Osteoblast (primary cell): ENCODE data around the gene C1QTNF4. TPM values are rescaled to one million over a fixed set of nuclear protein-coding genes. Genes with fewer than 3 reads are reported as not detected.
A peak's percentile ranks its signal among the peaks of the same experiment; 100 is the strongest.

ENCODE experiments used
- DNase-seq: peaks from one replicate; pipeline ENCODE4 v3.0.0; 2011; ENCODE audit warnings: low spot score, mixed read lengths; ENCODE audit not compliant: insufficient read length; ENCODE audit errors: missing footprints
- H2AFZ ChIP-seq: 2 replicates; pipeline ENCODE4 v1.6.0; 2011; ENCODE audit warnings: mild to moderate bottlenecking, low read length
- H3K27ac ChIP-seq: 2 replicates; pipeline ENCODE4 v1.5.1; 2011; ENCODE audit warnings: mild to moderate bottlenecking, low read depth, low read length, moderate library complexity
- H3K27me3 ChIP-seq: 2 replicates; pipeline ENCODE4 v1.6.0; 2012; ENCODE audit warnings: mild to moderate bottlenecking, control low read depth, inconsistent platforms, low read length, moderate library complexity; ENCODE audit not compliant: insufficient read depth
- H3K36me3 ChIP-seq: 2 replicates; pipeline ENCODE4 v1.5.1; 2011; ENCODE audit warnings: mild to moderate bottlenecking, low read length, control low read depth, moderate library complexity; ENCODE audit not compliant: insufficient read depth
- H3K4me1 ChIP-seq: 2 replicates; pipeline ENCODE4 v1.5.1; 2011; ENCODE audit warnings: mild to moderate bottlenecking, low read length, control low read depth, moderate library complexity; ENCODE audit not compliant: insufficient read depth
- H3K4me2 ChIP-seq: 2 replicates; pipeline ENCODE4 v1.6.0; 2011; ENCODE audit warnings: mild to moderate bottlenecking, low read length; ENCODE audit not compliant: insufficient read depth
- H3K4me3 ChIP-seq: fragments of 200-600 bp; sonication (generic); 3 replicates; pipeline ENCODE4 v1.5.1; 2012; ENCODE audit warnings: mild to moderate bottlenecking, low read length, inconsistent platforms; ENCODE audit not compliant: insufficient read depth
- H3K79me2 ChIP-seq: 2 replicates; pipeline ENCODE4 v1.6.0; 2012; ENCODE audit warnings: mild to moderate bottlenecking, low read length, control low read depth, inconsistent platforms; ENCODE audit not compliant: insufficient read depth
- H3K9me3 ChIP-seq: 2 replicates; pipeline ENCODE4 v1.5.1; 2011; ENCODE audit warnings: low read depth, low read length, control low read depth
- H4K20me1 ChIP-seq: 2 replicates; pipeline ENCODE4 v1.6.0; 2012; ENCODE audit warnings: mild to moderate bottlenecking, low read length, control low read depth; ENCODE audit not compliant: insufficient read depth
- CTCF ChIP-seq: IDR thresholded peaks from 2 replicates; pipeline ENCODE4 v1.5.1; 2011; ENCODE audit warnings: mild to moderate bottlenecking, low read depth, low read length, moderate library complexity; ENCODE audit errors: extremely low read depth
- total RNA-seq: library from RNA; depleted of rRNA; stranded (reverse); fragments of >200 nt; gene quantifications from 2 replicates; pipeline ENCODE4 v1.2.3, GENCODE V29; 2012

Gene C1QTNF4
- total RNA-seq, 1 donor: 0.36 TPM

- Histone ChIP-seq H4K20me1 (peaks cover 4% of the 10 kb centered on the region), H3K36me3 (no peaks in the 10 kb centered on the region), H2AFZ (no peak overlapping the region), H3K79me2 (no peaks in the 10 kb centered on the region), H3K27me3 (peaks cover 55% of the 10 kb centered on the region), H3K4me1 (no peaks in the 10 kb centered on the region), H3K4me2 (peak overlapping the region; percentile 39), H3K27ac (no peak overlapping the region), H3K4me3 (peak overlapping the region; percentile 55), H3K9me3 (no peaks in the 10 kb centered on the region)
- peak; percentile 49 for DNase-seq
- TF ChIP-seq CTCF: no peak
These were observed 698 bp downstream of the C1QTNF4 start for GRCh38 chr11:47593492-47593933.

- Histone ChIP-seq H3K4me1 (no peaks in the 10 kb centered on the region), H3K79me2 (no peaks in the 10 kb centered on the region), H3K27me3 (peaks cover 55% of the 10 kb centered on the region), H3K4me3 (no peak overlapping the region), H3K36me3 (no peaks in the 10 kb centered on the region), H4K20me1 (peaks cover 4% of the 10 kb centered on the region), H3K4me2 (no peak overlapping the region), H3K9me3 (no peaks in the 10 kb centered on the region), H2AFZ (no peak overlapping the region), H3K27ac (no peak overlapping the region)
- TF ChIP-seq CTCF: no peak
- DNase-seq: peak; percentile 25
These were observed 1.2 kb downstream of the C1QTNF4 start for GRCh38 chr11:47592970-47593369.

GRCh38 chr11:47592251-47592650, 2.0 kb downstream of the C1QTNF4 start:
- no peak overlapping the region for H2AFZ ChIP-seq
- H3K79me2 ChIP-seq: no peaks in the 10 kb centered on the region
- H4K20me1 ChIP-seq: peaks cover 4% of the 10 kb centered on the region
- H3K9me3 ChIP-seq: no peaks in the 10 kb centered on the region
- H3K27ac ChIP-seq: no peak overlapping the region
- no peak overlapping the region for H3K4me2 ChIP-seq
- no peaks in the 10 kb centered on the region for H3K4me1 ChIP-seq
- DNase-seq: peak; percentile 78
- no peak overlapping the region for H3K4me3 ChIP-seq
- H3K27me3 ChIP-seq: peaks cover 55% of the 10 kb centered on the region
- no peaks in the 10 kb centered on the region for H3K36me3 ChIP-seq
- no peak for TF ChIP-seq CTCF

- TF ChIP-seq CTCF: no peak
These were observed 2.4 kb downstream of the C1QTNF4 start for GRCh38 chr11:47591764-47592163.

More at GRCh38 chr11:47591764-47592163, 2.4 kb downstream of the C1QTNF4 start:
- Histone ChIP-seq H3K4me2 (no peak overlapping the region), H3K27me3 (peaks cover 55% of the 10 kb centered on the region), H3K36me3 (no peaks in the 10 kb centered on the region), H4K20me1 (peaks cover 4% of the 10 kb centered on the region), H3K4me3 (no peak overlapping the region), H3K27ac (no peak overlapping the region), H3K4me1 (no peaks in the 10 kb centered on the region), H2AFZ (no peak overlapping the region), H3K9me3 (no peaks in the 10 kb centered on the region), H3K79me2 (no peaks in the 10 kb centered on the region)
- peak; percentile 78 for DNase-seq
